Measurements from ENCODE around the gene IGF1R. TPM values are rescaled to one million over a fixed set of nuclear protein-coding genes. Genes with fewer than 3 reads are reported as not detected.

IGF1R gene
- total RNA-seq, 2 donors from 2014 or later: 10.3 to 12.6 TPM

DNA sequence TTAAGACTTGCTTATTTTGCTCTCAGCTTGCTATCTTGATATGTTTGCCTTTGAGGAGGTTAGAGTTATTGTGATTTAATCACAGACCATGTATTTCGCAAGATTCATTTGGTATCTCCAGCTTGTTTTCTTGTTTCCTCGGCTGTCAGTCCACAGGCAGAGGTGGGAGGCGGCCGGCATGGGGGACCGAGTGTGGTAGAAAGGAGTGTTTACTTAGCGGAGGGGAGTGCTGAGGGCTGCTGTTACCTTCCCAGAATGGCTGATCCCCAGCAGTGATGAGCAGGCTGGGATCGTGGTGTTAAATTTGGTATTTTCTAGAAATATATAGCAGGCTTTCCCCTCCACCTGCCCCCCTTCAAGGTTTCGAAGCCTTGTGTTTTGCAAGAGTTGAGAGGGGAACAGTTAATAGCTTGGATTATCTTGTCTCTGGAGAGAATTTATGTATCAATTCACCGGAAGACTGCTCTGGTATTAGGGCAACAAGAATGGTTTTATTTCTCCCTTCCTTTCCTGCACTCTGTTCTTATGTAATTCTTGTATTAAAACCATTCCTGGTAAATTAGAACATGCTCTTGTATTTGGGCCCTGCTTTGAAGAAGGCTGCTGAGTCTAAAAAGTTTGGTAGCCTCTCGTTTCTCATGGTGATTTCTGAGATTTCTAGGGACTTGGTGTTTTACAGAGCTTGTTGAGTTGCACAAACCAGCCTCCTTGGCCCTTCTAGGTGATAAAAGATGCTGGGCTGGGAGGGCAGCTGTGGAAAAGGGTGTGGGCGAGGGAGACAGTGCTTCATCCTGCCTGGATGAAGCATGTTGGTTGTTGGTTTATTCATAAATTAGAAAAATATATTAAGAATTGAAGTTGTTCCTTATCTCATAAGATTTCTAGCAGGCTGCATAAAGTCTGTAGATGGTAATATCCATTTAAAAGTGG, 151.4 kb downstream of the IGF1R start:
- no peaks in the 10 kb centered on the region for H3K36me3 Mint-ChIP-seq
- no peak overlapping the region for H3K4me3 Mint-ChIP-seq
- no peaks in the 10 kb centered on the region for H3K27me3 Mint-ChIP-seq
- DNase-seq (ENCODE audit: low spot score) (no peak), ATAC-seq (no peak)
- peaks cover 18 to 31% of the 10 kb centered on the region in 2 donors for H3K4me1 Mint-ChIP-seq (ENCODE audit: low read depth in 2 of 2)
- H3K9me3 Mint-ChIP-seq: no peaks in the 10 kb centered on the region
- H3K27ac Mint-ChIP-seq: peak overlapping the region in 1 of 2 donors; percentile 17

DNA sequence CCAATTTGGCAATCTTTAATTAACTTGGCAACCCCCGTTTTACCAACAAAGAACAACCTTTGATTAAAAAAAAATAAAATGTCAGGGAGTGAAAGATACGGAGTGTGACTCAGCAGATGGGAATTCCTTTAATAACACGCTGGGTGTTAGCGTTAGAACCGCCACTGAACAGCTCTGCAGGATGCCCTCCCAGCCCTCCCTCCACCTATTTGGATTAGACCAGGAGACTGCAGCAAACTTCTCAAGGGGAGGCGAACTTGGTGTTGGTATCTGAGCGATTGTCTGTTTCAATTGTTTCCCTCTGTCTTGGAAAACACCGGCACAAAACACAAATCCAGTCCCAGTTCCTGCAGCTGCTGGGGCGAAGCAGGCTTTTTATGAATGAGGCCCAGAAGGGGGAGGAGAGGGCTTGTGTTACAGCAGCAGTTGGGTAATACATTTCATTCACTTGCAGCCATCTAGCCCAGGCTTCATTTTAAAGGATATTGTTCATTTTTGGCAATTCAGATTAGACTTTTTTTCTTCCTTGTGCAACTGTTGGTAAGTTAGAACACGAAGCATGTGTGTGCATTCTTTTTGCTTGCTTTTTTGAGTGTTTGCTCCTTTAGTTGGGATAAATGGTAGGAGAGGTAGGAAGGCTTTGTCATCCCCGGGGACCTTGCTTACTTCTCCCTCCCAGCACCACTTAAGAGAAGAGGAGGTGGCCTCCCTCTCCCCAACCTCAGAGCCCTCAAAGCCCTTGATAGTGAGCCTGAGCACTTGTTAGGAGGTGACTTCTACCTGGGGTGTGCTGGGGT, 152.3 kb downstream of the IGF1R start:
- Mint-ChIP-seq H3K9me3 (no peaks in the 10 kb centered on the region), H3K36me3 (no peaks in the 10 kb centered on the region), H3K4me3 (no peak overlapping the region), H3K27ac (peak overlapping the region in 1 of 2 donors; percentile 51), H3K27me3 (no peaks in the 10 kb centered on the region), H3K4me1 (ENCODE audit: low read depth in 2 of 2) (peaks cover 18 to 31% of the 10 kb centered on the region in 2 donors)
- DNase-seq (ENCODE audit: low spot score) (no peak), ATAC-seq (peak in 1 of 2 donors; percentile 32)

DNA sequence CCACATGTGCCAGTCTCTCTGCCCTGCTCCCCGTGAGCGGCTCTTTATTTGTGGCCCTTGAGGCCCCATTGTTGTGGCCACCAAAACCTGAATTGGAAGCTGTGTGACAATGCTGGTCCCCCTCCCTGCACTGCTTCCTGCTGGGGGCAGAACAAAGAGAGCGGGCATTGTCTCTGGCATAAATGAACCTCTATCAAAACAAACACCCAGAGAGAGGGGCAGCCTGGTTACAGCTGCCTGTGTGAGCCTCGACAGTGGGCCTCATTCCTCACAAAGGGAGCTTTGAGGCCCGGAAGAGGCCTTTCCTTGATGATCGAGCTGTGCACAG, 152.9 kb downstream of the IGF1R start:
- no peaks in the 10 kb centered on the region for H3K36me3 Mint-ChIP-seq
- H3K27ac Mint-ChIP-seq: peak overlapping the region in 1 of 2 donors; percentile 51
- H3K27me3 Mint-ChIP-seq: no peaks in the 10 kb centered on the region
- no peaks in the 10 kb centered on the region for H3K9me3 Mint-ChIP-seq
- H3K4me3 Mint-ChIP-seq: no peak overlapping the region
- peaks cover 18 to 31% of the 10 kb centered on the region in 2 donors for H3K4me1 Mint-ChIP-seq (ENCODE audit: low read depth in 2 of 2)
- DNase-seq (ENCODE audit: low spot score) (no peak), ATAC-seq (peak in 1 of 2 donors; percentile 53)

- H3K27me3 Mint-ChIP-seq: no peaks in the 10 kb centered on the region
- peaks cover 18 to 31% of the 10 kb centered on the region in 2 donors for H3K4me1 Mint-ChIP-seq (ENCODE audit: low read depth in 2 of 2)
- no peak overlapping the region for H3K4me3 Mint-ChIP-seq
- H3K27ac Mint-ChIP-seq: no peak overlapping the region
- no peaks in the 10 kb centered on the region for H3K9me3 Mint-ChIP-seq
- no peak for ATAC-seq
- DNase-seq (ENCODE audit: low spot score): no peak
- no peaks in the 10 kb centered on the region for H3K36me3 Mint-ChIP-seq
Measured at GRCh38 chr15:98802187-98802586, 153.8 kb downstream of the IGF1R start.

DNA sequence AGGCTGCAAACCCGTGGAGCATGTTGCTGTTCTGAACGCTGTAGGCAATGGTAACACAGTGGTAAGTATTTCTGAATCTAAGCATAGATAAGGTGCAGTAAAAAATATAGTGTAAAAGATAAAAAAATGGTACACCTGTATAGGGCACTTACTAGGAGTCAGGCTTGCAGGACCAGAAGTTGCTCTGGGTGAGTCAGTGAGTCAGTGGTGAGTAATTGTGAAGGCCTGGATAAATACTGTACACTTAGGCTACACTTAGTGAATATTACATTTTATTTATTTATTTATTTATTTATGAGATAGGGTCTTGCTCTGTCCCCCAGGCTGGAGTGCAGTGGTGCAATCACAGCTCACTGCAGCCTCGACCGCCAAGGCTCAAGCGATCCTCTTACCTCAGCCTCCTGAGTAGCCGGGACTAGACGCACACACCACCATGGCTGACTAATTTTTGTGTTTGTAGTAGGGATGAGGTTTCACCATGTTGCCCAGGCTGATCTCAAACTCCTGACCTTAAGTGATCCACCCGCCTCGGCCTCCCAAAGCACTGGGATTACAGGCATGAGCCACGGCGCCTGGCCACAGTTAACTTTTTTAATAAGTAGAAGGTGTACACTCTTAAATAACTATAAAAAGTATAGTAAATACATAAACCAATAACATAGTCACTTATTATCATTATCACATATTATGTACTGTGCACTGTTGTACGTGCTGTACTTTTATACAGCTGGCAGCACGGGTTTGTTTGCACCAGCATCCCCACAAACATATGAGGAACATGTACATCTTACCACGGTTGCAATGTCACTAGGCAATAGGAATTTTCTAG, 155.1 kb downstream of the IGF1R start:
- Mint-ChIP-seq H3K4me1 (ENCODE audit: low read depth in 2 of 2) (peaks cover 10 to 28% of the 10 kb centered on the region in 2 donors), H3K27me3 (no peaks in the 10 kb centered on the region), H3K36me3 (no peaks in the 10 kb centered on the region), H3K9me3 (no peaks in the 10 kb centered on the region), H3K27ac (no peak overlapping the region), H3K4me3 (no peak overlapping the region)
- no peak for DNase-seq (ENCODE audit: low spot score)
- ATAC-seq: no peak

DNA sequence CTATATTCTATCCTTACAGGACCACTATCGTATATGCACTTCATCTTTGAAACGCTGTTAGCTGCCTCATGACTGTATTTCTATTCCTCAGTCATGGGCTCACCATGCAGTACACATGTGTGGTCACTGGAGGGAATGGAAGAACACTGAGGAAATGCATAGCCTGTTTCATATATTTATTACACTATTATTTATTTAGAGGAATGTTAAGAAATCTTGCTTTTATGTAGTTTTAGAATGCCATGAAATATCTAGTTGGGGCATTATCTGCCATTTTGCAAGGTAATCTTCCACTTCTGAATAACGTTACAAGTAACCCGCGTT, 155.7 kb downstream of the IGF1R start:
- H3K4me3 Mint-ChIP-seq: no peak overlapping the region
- no peaks in the 10 kb centered on the region for H3K27me3 Mint-ChIP-seq
- DNase-seq (ENCODE audit: low spot score) (no peak), ATAC-seq (no peak)
- H3K4me1 Mint-ChIP-seq (ENCODE audit: low read depth in 2 of 2): peaks cover 8 to 26% of the 10 kb centered on the region in 2 donors
- no peak overlapping the region for H3K27ac Mint-ChIP-seq
- no peaks in the 10 kb centered on the region for H3K36me3 Mint-ChIP-seq
- no peaks in the 10 kb centered on the region for H3K9me3 Mint-ChIP-seq

DNA sequence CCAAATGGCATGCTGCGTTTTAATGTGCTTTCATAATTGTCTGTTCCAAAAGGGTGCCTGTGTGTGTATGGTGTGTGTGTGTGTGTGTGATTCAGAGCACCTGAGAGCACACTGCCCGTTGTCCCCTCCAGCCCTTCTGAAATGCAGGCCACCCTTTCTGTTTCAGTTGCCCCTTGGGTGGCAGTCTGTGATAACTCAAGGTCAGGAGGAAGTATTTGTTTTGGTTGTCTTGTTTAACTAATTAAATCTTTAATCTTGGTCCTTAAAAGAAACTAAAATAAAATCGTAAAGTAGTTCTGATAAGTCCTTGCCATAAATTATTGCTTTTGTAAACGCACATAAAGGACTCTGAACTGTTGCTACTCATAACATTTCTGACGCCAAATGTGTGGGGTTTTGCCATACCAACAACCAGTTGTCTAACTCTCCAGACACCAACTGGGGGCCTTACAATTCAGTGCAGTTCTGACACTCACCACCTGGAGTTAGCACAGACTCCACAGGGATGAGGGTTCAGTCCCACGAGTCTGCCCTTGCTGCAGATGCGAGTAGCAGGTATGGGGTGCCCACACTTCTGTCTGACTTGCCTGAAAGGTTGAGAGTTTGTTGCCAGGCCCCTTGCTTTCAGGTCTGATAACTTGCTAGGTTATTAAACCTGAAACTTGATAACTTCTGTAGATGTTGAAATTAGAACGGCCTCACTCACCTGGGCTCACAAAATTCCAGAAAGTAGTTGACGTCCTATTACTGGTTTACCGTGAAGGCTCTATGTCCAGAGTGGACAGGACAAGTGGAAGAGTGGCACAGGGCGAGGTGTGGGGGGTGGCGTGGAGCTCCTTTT, 157.3 kb downstream of the IGF1R start:
- Mint-ChIP-seq H3K36me3 (no peaks in the 10 kb centered on the region), H3K27me3 (no peaks in the 10 kb centered on the region), H3K9me3 (no peaks in the 10 kb centered on the region), H3K27ac (no peak overlapping the region), H3K4me1 (ENCODE audit: low read depth in 2 of 2) (peaks cover 7 to 19% of the 10 kb centered on the region in 2 donors), H3K4me3 (no peak overlapping the region)
- ATAC-seq: no peak
- no peak for DNase-seq (ENCODE audit: low spot score)

GRCh38 chr15:98806275-98806895, 158.0 kb downstream of the IGF1R start:
- no peak overlapping the region for H3K4me3 Mint-ChIP-seq
- H3K27me3 Mint-ChIP-seq: no peaks in the 10 kb centered on the region
- DNase-seq (ENCODE audit: low spot score): no peak
- H3K27ac Mint-ChIP-seq: no peak overlapping the region
- no peak for ATAC-seq
- no peaks in the 10 kb centered on the region for H3K36me3 Mint-ChIP-seq
- H3K4me1 Mint-ChIP-seq (ENCODE audit: low read depth in 2 of 2): peaks cover 0 to 12% of the 10 kb centered on the region in 2 donors
- H3K9me3 Mint-ChIP-seq: no peaks in the 10 kb centered on the region

- ATAC-seq (no peak), DNase-seq (ENCODE audit: low spot score) (no peak)
- Mint-ChIP-seq H3K36me3 (no peaks in the 10 kb centered on the region), H3K4me1 (ENCODE audit: low read depth in 2 of 2) (peaks cover 0 to 5% of the 10 kb centered on the region in 2 donors), H3K27ac (no peak overlapping the region), H3K4me3 (no peak overlapping the region), H3K9me3 (no peaks in the 10 kb centered on the region), H3K27me3 (no peaks in the 10 kb centered on the region)
Measured at GRCh38 chr15:98807262-98807661, 158.9 kb downstream of the IGF1R start.

DNA sequence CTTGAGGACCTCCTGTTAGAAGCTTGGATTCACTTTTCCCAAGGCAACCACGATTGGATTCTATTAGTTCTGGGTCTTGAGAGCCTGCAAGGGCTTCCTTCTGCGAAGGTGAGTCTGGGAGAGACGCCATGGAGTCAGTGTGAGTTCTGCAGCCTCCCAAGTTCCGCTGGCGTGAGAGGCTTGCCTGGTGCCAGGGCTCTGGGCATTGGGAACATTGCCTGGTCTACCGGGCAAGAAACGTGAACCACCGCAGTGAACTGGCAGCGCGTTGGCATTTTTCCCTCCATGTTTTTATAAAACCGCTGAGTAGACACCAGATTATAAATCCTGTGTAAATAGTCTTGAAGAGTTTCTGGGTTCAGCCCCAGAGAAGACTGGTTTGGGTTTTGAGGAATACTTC, 160.9 kb downstream of the IGF1R start:
- no peak overlapping the region for H3K27ac Mint-ChIP-seq

GRCh38 chr15:98812716-98813446, 164.5 kb downstream of the IGF1R start:
- Mint-ChIP-seq H3K36me3 (no peaks in the 10 kb centered on the region), H3K27ac (no peak overlapping the region), H3K4me3 (no peak overlapping the region), H3K4me1 (ENCODE audit: low read depth in 2 of 2) (peaks cover 0 to 6% of the 10 kb centered on the region in 2 donors), H3K27me3 (no peaks in the 10 kb centered on the region), H3K9me3 (no peaks in the 10 kb centered on the region)
- DNase-seq (ENCODE audit: low spot score) (no peak), ATAC-seq (no peak)

More for the DNA sequence above, 160.9 kb downstream of the IGF1R start:
- DNase-seq (ENCODE audit: low spot score): no peak
- ATAC-seq: no peak
- H3K27me3 Mint-ChIP-seq: no peaks in the 10 kb centered on the region
- H3K36me3 Mint-ChIP-seq: no peaks in the 10 kb centered on the region
- peaks cover 0 to 2% of the 10 kb centered on the region in 2 donors for H3K4me1 Mint-ChIP-seq (ENCODE audit: low read depth in 2 of 2)
- H3K9me3 Mint-ChIP-seq: no peaks in the 10 kb centered on the region
- no peak overlapping the region for H3K4me3 Mint-ChIP-seq

DNA sequence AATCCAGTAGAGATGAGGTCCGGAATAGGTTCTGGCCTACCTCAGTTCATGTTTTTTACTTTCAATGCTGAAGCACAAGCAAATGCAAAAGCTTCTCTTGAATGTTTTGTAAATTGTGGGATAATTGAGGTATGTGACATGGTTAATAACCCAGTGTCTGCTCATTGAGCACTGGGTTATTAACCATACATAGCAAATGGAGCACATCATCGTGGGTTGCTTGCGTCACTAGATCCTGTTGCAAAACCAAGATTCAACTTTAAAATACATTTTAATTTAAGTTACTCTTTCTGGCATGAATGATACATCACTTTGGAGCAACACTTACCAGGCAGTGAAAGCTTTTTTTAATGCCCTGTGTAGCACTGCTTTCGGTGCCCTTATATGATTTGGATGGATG, 165.6 kb downstream of the IGF1R start:
- H3K27ac Mint-ChIP-seq: no peak overlapping the region
- H3K9me3 Mint-ChIP-seq: no peaks in the 10 kb centered on the region
- no peaks in the 10 kb centered on the region for H3K27me3 Mint-ChIP-seq
- H3K4me1 Mint-ChIP-seq (ENCODE audit: low read depth in 2 of 2): peaks cover 0 to 11% of the 10 kb centered on the region in 2 donors
- no peak overlapping the region for H3K4me3 Mint-ChIP-seq
- DNase-seq (ENCODE audit: low spot score) (no peak), ATAC-seq (no peak)
- no peaks in the 10 kb centered on the region for H3K36me3 Mint-ChIP-seq
